ENCODE measurements around the gene AHRR.

Gene AHRR

GRCh38 chr5:437281-437771 is 115.8 kb downstream of the AHRR start:
- Histone ChIP-seq H3K27ac (no peak overlapping the region), H3K79me2 (peaks cover 3% of the 10 kb centered on the region), H3K9me3 (ENCODE audit: control insufficient read depth, low read length) (no peaks in the 10 kb centered on the region), H3K4me3 (ENCODE audit: low read depth, low read length) (no peak overlapping the region), H3K36me3 (ENCODE audit: control insufficient read depth, insufficient read depth, low read length) (no peaks in the 10 kb centered on the region), H2AFZ (no peak overlapping the region), H3K27me3 (ENCODE audit: control insufficient read depth, insufficient read depth, low read length) (no peaks in the 10 kb centered on the region), H3K4me1 (peaks cover 3% of the 10 kb centered on the region), H3K4me2 (ENCODE audit: low read length) (no peak overlapping the region), H3K9ac (no peak overlapping the region)
- TF ChIP-seq CTCF (IDR thresholded peaks at IDR 0.05): no peak

GRCh38 chr5:438481-438981 is 117.0 kb downstream of the AHRR start:
- Histone ChIP-seq H3K27ac (no peak overlapping the region), H2AFZ (no peak overlapping the region)
- no peak for TF ChIP-seq CTCF (IDR thresholded peaks at IDR 0.05)

GRCh38 chr5:439181-439580 is 117.7 kb downstream of the AHRR start:
- H2AFZ ChIP-seq: no peak overlapping the region
- peaks cover 14% of the 10 kb centered on the region for H3K79me2 ChIP-seq
- no peak overlapping the region for H3K4me3 ChIP-seq (ENCODE audit: low read depth, low read length)
- no peaks in the 10 kb centered on the region for H3K9me3 ChIP-seq (ENCODE audit: control insufficient read depth, low read length)
- no peaks in the 10 kb centered on the region for H3K27me3 ChIP-seq (ENCODE audit: control insufficient read depth, insufficient read depth, low read length)
- no peak overlapping the region for H3K27ac ChIP-seq
- H3K36me3 ChIP-seq (ENCODE audit: control insufficient read depth, insufficient read depth, low read length): no peaks in the 10 kb centered on the region
- TF ChIP-seq CTCF (IDR thresholded peaks at IDR 0.05): no peak
- no peak overlapping the region for H3K4me2 ChIP-seq (ENCODE audit: low read length)
- peaks cover 3% of the 10 kb centered on the region for H3K4me1 ChIP-seq
- no peak overlapping the region for H3K9ac ChIP-seq

More at GRCh38 chr5:438481-438981, 117.0 kb downstream of the AHRR start:
- Histone ChIP-seq H3K79me2 (peaks cover 11% of the 10 kb centered on the region), H3K4me2 (ENCODE audit: low read length) (no peak overlapping the region), H3K36me3 (ENCODE audit: control insufficient read depth, insufficient read depth, low read length) (no peaks in the 10 kb centered on the region), H3K4me1 (no peaks in the 10 kb centered on the region), H3K27me3 (ENCODE audit: control insufficient read depth, insufficient read depth, low read length) (no peaks in the 10 kb centered on the region), H3K4me3 (ENCODE audit: low read depth, low read length) (no peak overlapping the region), H3K9ac (no peak overlapping the region), H3K9me3 (ENCODE audit: control insufficient read depth, low read length) (no peaks in the 10 kb centered on the region)

- no peaks in the 10 kb centered on the region for H3K27me3 ChIP-seq (ENCODE audit: control insufficient read depth, insufficient read depth, low read length)
- TF ChIP-seq CTCF (IDR thresholded peaks at IDR 0.05): no peak
- H3K27ac ChIP-seq: no peak overlapping the region
- no peaks in the 10 kb centered on the region for H3K36me3 ChIP-seq (ENCODE audit: control insufficient read depth, insufficient read depth, low read length)
- no peak overlapping the region for H2AFZ ChIP-seq
- H3K4me1 ChIP-seq: peaks cover 5% of the 10 kb centered on the region
- no peak overlapping the region for H3K4me2 ChIP-seq (ENCODE audit: low read length)
- H3K9ac ChIP-seq: no peak overlapping the region
- H3K4me3 ChIP-seq (ENCODE audit: low read depth, low read length): no peak overlapping the region
- no peaks in the 10 kb centered on the region for H3K9me3 ChIP-seq (ENCODE audit: control insufficient read depth, low read length)
- H3K79me2 ChIP-seq: peaks cover 14% of the 10 kb centered on the region
Observed at GRCh38 chr5:439636-440035, 118.1 kb downstream of the AHRR start.
